HL-60 (cell line): ENCODE measurements around the gene FAM20A.

Source experiments
- DNase-seq, 2 experiments: peaks; one replicate each; pipeline ENCODE4 v3.0.0-alpha.2; 2010 to 2020; ENCODE audit warnings: low read depth in 1 of 2, low spot score in 1 of 2
- H3K27ac ChIP-seq: fragments of 250-450 bp; sonication (Bioruptor Pico); replicated peaks from 2 replicates; pipeline ENCODE4 v1.5.1; 2020; ENCODE audit warnings: mild to moderate bottlenecking, moderate library complexity
- H3K27me3 ChIP-seq: fragments of 250-450 bp; sonication (Bioruptor Pico); 2 replicates; pipeline ENCODE4 v1.5.1; 2021; ENCODE audit warnings: mild to moderate bottlenecking, moderate library complexity; ENCODE audit not compliant: insufficient read depth, poor library complexity, severe bottlenecking
- H3K4me3 ChIP-seq: replicated peaks from 2 replicates; pipeline ENCODE4 v1.5.1; 2011; ENCODE audit warnings: mild to moderate bottlenecking, control low read depth, low read length; ENCODE audit not compliant: insufficient read depth
- GABPA ChIP-seq: IDR thresholded peaks from 2 replicates; pipeline ENCODE4 v1.6.1; 2012; ENCODE audit warnings: low read depth
- POLR2AphosphoS5 ChIP-seq: IDR thresholded peaks from 2 replicates; pipeline ENCODE4 v1.6.1; 2012; ENCODE audit warnings: low read depth
- SPI1 ChIP-seq: IDR thresholded peaks from 2 replicates; pipeline ENCODE4 v1.6.1; 2012; ENCODE audit warnings: low read depth, mild to moderate bottlenecking, borderline replicate concordance
- TF ChIP-seq, protein P1 (sequence below): IDR thresholded peaks from 2 replicates; pipeline ENCODE4 v1.6.1; 2012; ENCODE audit warnings: low read depth; ENCODE audit not compliant: insufficient replicate concordance
- TF ChIP-seq, protein P2 (sequence below): IDR thresholded peaks from one replicate; pipeline ENCODE4 v1.5.1; 2011; ENCODE audit warnings: low read length, control low read depth, inconsistent platforms; ENCODE audit not compliant: insufficient read depth

The FAM20A gene

DNA sequence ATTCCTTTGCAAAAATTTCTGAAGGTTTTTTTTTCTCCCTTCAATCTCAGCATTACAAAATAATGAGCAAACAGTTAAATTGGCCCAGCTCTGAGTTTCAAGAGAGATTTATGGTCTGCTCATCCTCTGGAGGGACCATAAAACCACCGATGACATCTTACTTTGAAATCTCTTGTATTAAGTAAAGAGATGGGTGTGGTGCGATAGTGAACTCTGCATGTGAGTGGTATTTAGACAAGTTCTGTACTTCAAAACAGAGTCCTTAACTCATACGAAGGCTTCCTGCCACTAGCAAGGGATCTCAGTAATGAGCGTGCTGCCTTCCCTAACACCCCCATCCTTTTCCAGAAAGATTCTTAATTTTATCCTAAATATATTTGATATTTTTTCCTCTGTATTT, 2.1 kb downstream of the FAM20A start:
- Histone ChIP-seq H3K4me3 (no peak overlapping the region), H3K27ac (no peak overlapping the region), H3K27me3 (peaks cover 35% of the 10 kb centered on the region)
- TF ChIP-seq POLR2AphosphoS5: no peak
- TF ChIP-seq, protein P1, sequence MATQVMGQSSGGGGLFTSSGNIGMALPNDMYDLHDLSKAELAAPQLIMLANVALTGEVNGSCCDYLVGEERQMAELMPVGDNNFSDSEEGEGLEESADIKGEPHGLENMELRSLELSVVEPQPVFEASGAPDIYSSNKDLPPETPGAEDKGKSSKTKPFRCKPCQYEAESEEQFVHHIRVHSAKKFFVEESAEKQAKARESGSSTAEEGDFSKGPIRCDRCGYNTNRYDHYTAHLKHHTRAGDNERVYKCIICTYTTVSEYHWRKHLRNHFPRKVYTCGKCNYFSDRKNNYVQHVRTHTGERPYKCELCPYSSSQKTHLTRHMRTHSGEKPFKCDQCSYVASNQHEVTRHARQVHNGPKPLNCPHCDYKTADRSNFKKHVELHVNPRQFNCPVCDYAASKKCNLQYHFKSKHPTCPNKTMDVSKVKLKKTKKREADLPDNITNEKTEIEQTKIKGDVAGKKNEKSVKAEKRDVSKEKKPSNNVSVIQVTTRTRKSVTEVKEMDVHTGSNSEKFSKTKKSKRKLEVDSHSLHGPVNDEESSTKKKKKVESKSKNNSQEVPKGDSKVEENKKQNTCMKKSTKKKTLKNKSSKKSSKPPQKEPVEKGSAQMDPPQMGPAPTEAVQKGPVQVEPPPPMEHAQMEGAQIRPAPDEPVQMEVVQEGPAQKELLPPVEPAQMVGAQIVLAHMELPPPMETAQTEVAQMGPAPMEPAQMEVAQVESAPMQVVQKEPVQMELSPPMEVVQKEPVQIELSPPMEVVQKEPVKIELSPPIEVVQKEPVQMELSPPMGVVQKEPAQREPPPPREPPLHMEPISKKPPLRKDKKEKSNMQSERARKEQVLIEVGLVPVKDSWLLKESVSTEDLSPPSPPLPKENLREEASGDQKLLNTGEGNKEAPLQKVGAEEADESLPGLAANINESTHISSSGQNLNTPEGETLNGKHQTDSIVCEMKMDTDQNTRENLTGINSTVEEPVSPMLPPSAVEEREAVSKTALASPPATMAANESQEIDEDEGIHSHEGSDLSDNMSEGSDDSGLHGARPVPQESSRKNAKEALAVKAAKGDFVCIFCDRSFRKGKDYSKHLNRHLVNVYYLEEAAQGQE: no peak
- TF ChIP-seq, protein P2, sequence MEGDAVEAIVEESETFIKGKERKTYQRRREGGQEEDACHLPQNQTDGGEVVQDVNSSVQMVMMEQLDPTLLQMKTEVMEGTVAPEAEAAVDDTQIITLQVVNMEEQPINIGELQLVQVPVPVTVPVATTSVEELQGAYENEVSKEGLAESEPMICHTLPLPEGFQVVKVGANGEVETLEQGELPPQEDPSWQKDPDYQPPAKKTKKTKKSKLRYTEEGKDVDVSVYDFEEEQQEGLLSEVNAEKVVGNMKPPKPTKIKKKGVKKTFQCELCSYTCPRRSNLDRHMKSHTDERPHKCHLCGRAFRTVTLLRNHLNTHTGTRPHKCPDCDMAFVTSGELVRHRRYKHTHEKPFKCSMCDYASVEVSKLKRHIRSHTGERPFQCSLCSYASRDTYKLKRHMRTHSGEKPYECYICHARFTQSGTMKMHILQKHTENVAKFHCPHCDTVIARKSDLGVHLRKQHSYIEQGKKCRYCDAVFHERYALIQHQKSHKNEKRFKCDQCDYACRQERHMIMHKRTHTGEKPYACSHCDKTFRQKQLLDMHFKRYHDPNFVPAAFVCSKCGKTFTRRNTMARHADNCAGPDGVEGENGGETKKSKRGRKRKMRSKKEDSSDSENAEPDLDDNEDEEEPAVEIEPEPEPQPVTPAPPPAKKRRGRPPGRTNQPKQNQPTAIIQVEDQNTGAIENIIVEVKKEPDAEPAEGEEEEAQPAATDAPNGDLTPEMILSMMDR: no peak
- no peak for TF ChIP-seq GABPA
- no peak for TF ChIP-seq SPI1
- DNase-seq: no peak

DNA sequence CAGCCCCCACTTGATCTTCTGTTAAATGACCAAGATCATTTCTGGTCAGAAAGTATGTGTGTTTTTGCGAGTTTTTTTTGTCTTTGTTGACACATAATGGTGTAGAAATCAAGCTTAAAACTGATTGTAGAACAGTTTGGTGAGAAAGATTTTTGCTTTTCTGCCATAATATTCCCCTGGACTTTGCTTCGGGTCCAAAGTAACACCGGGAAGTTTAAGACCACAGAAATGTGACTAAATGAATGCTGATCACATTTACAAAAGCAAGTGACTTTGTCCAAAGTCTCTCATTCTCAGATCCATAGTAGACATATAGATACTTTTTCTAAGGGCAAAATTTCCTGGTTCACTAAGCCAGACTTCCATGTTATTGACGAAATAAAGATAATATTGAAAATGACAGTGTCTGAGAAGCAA, 2.6 kb downstream of the FAM20A start:
- no peak overlapping the region for H3K27ac ChIP-seq
- no peak overlapping the region for H3K4me3 ChIP-seq
- DNase-seq: no peak
- peaks cover 35% of the 10 kb centered on the region for H3K27me3 ChIP-seq
- TF ChIP-seq, protein P2: no peak
- TF ChIP-seq GABPA (no peak), POLR2AphosphoS5 (no peak), SPI1 (no peak)
- TF ChIP-seq, protein P1: no peak

DNA sequence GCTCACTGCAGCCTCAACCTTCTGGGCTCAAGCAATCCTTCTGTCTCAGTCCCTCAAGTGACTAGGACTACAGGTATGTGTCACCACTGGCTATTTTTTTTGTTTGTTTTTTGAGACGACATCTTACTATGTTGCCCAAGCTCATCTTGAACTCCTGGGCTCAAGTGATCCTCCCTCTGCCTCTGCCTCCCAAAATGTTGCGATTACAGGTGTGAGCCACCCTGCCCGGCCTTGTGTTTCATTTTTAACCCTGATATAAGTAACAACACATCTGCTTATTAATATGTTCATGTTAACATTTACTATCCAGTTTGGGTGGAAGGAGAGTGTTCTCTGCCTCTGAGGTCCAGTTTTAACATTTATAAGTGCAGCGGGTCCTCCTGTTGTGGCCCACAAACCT, 3.1 kb downstream of the FAM20A start:
- no peak for DNase-seq
- TF ChIP-seq GABPA (no peak), SPI1 (no peak), POLR2AphosphoS5 (no peak)
- TF ChIP-seq, protein P1: no peak
- TF ChIP-seq, protein P2: no peak
- Histone ChIP-seq H3K27me3 (peaks cover 35% of the 10 kb centered on the region), H3K27ac (no peak overlapping the region), H3K4me3 (no peak overlapping the region)
